Cerebellar cortex (tissue), 1 donor: ENCODE results near the gene BEND3.
"Not testable (repeated sequence)": the region's sequence is repeated elsewhere in the genome, so short reads cannot be mapped to it uniquely, and the experiment has no call there.

Experiments
- DNase-seq: peaks from one replicate; pipeline ENCODE4 v3.0.0-alpha.2; 2015; ENCODE audit warnings: low spot score

Gene BEND3

DNA sequence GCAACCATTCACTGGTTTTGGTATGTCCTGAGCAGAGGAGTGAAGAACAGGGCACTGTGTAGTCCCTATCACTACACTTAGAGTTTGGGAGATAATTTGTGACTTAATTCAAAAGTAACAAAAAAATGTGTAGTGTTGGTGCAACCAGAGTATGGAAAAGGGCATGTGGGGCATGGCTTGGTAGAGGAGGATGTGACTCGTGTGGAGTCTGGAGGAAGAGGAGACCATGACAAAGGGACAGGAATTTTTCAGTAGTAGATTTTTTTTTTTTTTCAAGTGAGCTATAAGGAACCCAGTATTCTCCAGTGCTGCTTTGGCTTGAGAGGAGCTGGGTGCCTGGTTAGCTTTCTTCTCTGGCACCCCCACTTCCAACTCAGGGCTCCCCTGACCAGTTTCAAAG lies 82.2 kb downstream of the BEND3 start:
- no peak for DNase-seq

DNA sequence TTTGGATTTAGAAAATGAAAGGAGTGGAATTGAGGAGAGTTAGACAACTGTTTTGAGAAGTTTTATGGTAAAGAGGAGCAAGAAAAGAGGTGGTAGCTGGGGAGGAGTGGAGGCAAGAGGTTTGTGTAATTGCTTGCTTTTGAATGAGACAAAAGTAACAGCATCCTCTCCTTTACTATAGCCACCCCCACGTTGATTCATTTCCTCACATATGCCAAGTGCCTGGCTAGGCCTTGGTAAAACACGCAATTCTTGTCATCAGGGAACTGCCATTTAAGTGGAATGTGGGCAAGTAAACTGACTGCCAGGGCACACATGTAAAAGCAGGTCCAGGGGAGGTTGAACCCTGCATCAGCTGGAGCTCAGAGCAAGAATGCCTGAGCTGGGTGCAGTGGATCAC lies 83.3 kb downstream of the BEND3 start:
- DNase-seq, result no peak

DNA sequence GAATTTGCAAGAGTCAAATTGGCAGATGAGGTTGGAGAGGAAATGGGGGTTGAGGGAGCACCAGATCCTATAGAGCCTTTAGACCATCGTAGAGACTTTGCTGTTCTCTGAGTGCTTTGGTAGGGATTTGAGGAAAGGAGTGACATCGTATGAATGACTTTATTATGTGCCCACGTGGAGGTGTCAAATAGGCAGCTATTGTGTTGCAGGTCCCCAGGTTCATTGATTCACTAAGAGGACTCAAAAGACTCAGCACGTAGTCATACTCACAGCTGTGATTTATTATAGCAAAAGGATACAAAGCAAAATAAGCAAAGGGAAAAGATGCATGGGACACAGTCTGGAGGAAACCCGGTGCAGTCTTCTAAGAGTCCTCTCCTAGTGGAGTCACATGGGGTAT lies 85.2 kb downstream of the BEND3 start:
- DNase-seq, result no peak

DNA sequence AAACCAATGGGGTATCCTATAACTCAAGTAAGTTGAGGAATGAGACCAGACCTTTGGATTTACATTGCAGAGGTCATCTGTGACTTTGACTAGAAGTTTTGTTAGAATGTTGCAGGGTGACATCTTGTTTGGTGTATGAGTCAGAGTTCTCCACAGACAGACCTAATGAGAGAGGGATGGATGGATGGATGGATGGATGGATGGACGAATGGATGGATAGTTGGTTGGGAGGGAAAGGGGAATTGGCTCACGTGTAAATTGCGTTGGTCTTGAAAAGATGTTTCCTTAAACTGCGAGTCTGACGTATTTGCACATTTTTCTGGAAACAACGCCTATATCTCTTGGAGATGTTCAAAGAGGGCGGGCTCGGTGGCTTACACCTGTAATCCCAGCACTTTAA lies 88.3 kb downstream of the BEND3 start:
- no peak for DNase-seq

DNA sequence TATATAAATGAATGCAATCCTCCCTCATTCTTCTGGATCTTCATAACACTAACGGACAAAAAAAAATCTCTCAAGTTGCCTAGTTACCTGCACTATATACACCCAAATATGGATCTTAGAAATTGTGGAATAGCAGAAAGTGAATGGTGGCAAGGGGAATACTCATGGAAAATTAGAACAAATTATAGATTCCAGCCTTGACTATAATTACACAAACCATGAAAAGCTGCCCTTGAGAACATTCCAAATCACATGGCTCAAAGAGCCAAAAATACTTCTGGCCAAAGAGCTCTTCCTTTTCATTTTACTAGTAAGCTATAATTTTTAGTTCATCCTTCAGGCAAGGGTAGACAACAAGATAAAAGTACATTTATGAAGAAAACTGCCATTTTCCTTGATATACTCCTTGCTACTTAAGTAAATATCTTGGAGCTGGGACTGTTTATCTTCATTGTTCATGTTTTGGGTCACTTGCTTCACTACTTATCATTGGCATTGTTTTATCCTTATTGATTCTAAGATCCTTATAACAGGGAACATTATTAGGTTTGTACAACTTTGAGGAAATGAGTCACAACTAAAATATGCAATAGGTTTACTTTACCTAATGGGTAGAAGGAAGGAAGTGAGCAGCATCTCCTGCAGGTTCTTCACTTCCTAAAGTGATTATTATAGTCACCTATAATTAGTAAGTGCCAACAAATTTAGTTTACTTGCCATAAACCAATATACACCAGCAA lies 93.7 kb downstream of the BEND3 start:
- no peak for DNase-seq

DNA sequence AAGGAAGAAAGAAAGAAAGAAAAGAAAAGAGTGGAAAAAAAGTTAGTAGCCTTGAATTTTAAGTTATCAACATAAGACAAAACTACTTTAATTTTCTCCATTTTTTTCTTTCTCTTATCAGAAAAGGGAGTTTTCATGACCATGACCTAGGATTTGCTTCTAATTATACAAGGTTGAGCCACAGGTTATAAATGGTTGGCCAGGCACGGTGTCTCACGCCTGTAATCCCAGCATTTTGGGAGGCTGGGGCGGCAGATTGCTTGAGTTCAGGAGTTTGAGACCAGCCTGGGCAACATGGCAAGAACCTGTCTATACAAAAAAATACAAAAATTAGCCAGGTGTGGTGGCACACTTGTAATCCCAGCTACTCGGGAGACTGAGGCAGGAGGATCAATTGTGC lies 95.1 kb downstream of the BEND3 start:
- DNase-seq, result no peak

DNA sequence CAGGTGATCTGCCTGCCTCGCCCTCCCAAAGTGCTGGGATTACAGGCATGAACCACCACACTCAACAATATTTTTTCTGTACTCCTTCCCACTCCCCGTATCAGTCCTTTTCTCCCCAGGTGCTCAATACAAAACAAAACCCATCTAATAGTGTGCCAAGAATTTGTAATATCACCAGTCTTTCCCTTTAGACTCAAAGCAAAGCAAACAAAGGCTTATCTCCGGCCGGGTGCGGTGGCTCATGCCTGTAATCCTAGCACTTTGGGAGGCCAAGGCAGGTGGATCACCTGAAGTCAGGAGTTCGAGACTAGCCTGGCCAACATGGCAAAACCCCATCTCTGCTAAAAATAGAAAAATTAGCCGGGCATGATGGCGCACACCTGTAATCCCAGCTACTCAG lies 95.7 kb downstream of the BEND3 start:
- DNase-seq, result not testable (repeated sequence)

DNA sequence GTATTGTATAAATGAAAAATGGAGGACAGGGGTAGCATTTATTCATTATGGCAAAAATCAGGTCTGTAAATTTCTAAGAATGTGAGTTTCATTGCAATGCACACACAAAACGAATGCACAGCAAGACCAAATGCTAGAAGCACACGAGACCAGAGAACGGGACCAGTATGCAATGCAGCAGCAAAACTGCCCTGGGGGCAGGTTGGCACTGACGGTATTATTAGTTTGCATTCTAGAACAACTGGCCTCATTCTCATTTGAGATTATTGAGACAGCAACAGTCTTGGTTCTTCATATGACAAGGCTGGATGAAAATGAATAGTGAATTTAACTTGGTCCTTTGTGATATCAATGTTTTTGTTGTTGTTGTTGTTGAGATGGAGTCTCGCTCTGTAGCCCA lies 96.3 kb downstream of the BEND3 start:
- no peak for DNase-seq
